A673 (cell line): ENCODE results near the gene DGKD. TPM values are rescaled to one million over a fixed set of nuclear protein-coding genes. Genes with fewer than 3 reads are reported as not detected.

Experiments
- BruUV-seq: library from RNA; stranded (reverse); fragments of 400-500 nt; replicated peaks from 2 replicates; lab custom pipeline; 2021; lab: Mats Ljungman, UMichigan
- CTCF ChIA-PET: fragments of 300-600 bp; sonication (Branson Sonifier 250); formaldehyde crosslinking; loops from one replicate; lab custom pipeline; 2022; ENCODE audit warnings: antibody characterized with exemption; lab: Charles Lee
- POLR2A ChIA-PET: fragments of 300-600 bp; sonication (Branson Sonifier 250); formaldehyde crosslinking; loops from one replicate; lab custom pipeline; 2022; ENCODE audit warnings: antibody characterized with exemption; ENCODE audit not compliant: low non-redundant PET; lab: Charles Lee
- DNase-seq: peaks from one replicate; pipeline ENCODE4 v3.0.0-alpha.2; 2015; ENCODE audit warnings: low spot score
- H3K27ac ChIP-seq: fragments of 200-600 bp; sonication (generic); 2 replicates; pipeline ENCODE4 v1.5.1; 2016; ENCODE audit warnings: mixed run types, low read depth, mild to moderate bottlenecking, mixed read lengths, antibody characterized with exemption, low read length; ENCODE audit not compliant: poor library complexity, severe bottlenecking
- H3K27me3 ChIP-seq: fragments of 200-600 bp; sonication (generic); replicated peaks from 2 replicates; pipeline ENCODE4 v1.6.1; 2017; ENCODE audit warnings: mixed run types, low read depth, mild to moderate bottlenecking, mixed read lengths, antibody characterized with exemption, low read length; ENCODE audit not compliant: insufficient read depth, poor library complexity
- H3K36me3 ChIP-seq: fragments of 200-600 bp; sonication (generic); 2 replicates; pipeline ENCODE4 v1.6.1; 2016; ENCODE audit warnings: mixed run types, mild to moderate bottlenecking, mixed read lengths, antibody characterized with exemption, low read length; ENCODE audit not compliant: insufficient read depth, poor library complexity, severe bottlenecking
- H3K4me1 ChIP-seq: fragments of 200-600 bp; sonication (generic); 2 replicates; pipeline ENCODE4 v1.6.1; 2017; ENCODE audit warnings: mixed run types, mild to moderate bottlenecking, mixed read lengths, antibody characterized with exemption, low read length; ENCODE audit not compliant: insufficient read depth, poor library complexity, severe bottlenecking
- H3K4me3 ChIP-seq: fragments of 200-600 bp; sonication (generic); 2 replicates; pipeline ENCODE4 v1.5.1; 2016; ENCODE audit warnings: low read depth, mixed run types, mild to moderate bottlenecking, mixed read lengths, low read length; ENCODE audit not compliant: poor library complexity, severe bottlenecking
- H3K9me3 ChIP-seq: fragments of 200-600 bp; sonication (generic); 2 replicates; pipeline ENCODE4 v1.6.1; 2016; ENCODE audit warnings: mixed run types, low read depth, mild to moderate bottlenecking, mixed read lengths, antibody characterized with exemption, low read length; ENCODE audit not compliant: poor library complexity, severe bottlenecking
- CTCF ChIP-seq: fragments of 300-800, 200-600 bp; sonication (generic); conservative IDR thresholded peaks from 2 replicates; pipeline ENCODE4 v1.5.1; 2017; ENCODE audit warnings: low read depth, mild to moderate bottlenecking, antibody characterized with exemption, low read length, moderate library complexity, mixed read lengths
- EZH2 ChIP-seq: fragments of 200-600 bp; sonication (generic); IDR thresholded peaks from 2 replicates; pipeline ENCODE4 v1.6.1; 2017; ENCODE audit warnings: borderline replicate concordance, low read depth, mild to moderate bottlenecking, mixed read lengths, antibody characterized with exemption, low read length; ENCODE audit not compliant: poor library complexity, severe bottlenecking
- intact Hi-C: fragments of 100-400 bp; cut with micrococcal nuclease; formaldehyde crosslinking; loops from one replicate; pipeline ENCODE4 v1.10.0; 2022; ENCODE audit not compliant: unreplicated experiment
- total RNA-seq: library from RNA; stranded (reverse); gene quantifications from 2 replicates; pipeline ENCODE4 v1.2.3, GENCODE V29; 2021

The DGKD gene
- total RNA-seq, 1 experiment from 2014 or later, result 128 TPM

DNA sequence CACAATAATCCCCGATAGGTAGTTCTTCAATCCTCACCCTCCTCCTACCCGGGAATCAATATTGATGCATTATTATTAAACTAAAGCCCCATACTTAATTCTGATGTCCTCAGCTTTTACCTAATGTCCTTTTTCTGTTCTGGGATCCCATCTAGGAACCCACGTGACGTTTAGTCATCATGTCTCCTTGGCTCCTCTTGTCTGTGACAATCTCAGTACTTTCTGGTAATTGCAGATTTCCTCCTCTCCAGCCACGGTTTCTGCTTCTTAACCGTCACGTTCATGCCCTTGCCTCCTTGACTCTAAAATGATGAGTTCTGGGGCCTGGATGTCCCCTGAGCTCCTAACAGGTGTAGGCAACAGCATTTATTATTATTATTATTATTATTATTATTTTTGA is 2.9 kb upstream of the DGKD start:
- Histone ChIP-seq H3K36me3 (no peaks in the 10 kb centered on the region), H3K27me3 (no peaks in the 10 kb centered on the region), H3K27ac (no peak overlapping the region), H3K4me3 (no peak overlapping the region), H3K4me1 (peaks cover 27% of the 10 kb centered on the region), H3K9me3 (no peaks in the 10 kb centered on the region)
- peak; percentile 76 for DNase-seq
- ChIA-PET CTCF (no interaction called here), POLR2A (no interaction called here)
- TF ChIP-seq CTCF (no peak), EZH2 (no peak)
- BruUV-seq, result no TSS peak
- intact Hi-C loops, result loop anchor here (2.0 kb wide), 1 partner anchor 21 kb away; no protein-coding TSS in a partner anchor

GRCh38 chr2:233352141-233352842 is 2.0 kb upstream of the DGKD start:
- no peaks in the 10 kb centered on the region for H3K36me3 ChIP-seq
- H3K27me3 ChIP-seq, result no peaks in the 10 kb centered on the region
- POLR2A ChIA-PET, result no interaction called here
- no peak overlapping the region for H3K27ac ChIP-seq
- no peaks in the 10 kb centered on the region for H3K9me3 ChIP-seq
- DNase-seq, result no peak
- no peak for TF ChIP-seq CTCF
- no peak for TF ChIP-seq EZH2
- peaks cover 31% of the 10 kb centered on the region for H3K4me1 ChIP-seq
- CTCF ChIA-PET, result no interaction called here
- H3K4me3 ChIP-seq, result no peak overlapping the region
- intact Hi-C loops, result no loop called here
- no TSS peak for BruUV-seq

- Histone ChIP-seq H3K9me3 (no peaks in the 10 kb centered on the region), H3K4me1 (peaks cover 41% of the 10 kb centered on the region), H3K27me3 (no peaks in the 10 kb centered on the region), H3K36me3 (peaks cover 2% of the 10 kb centered on the region), H3K4me3 (peak overlapping the region; percentile 61), H3K27ac (peak overlapping the region; percentile 78)
- no peak for TF ChIP-seq CTCF
- no peak for TF ChIP-seq EZH2
- ChIA-PET POLR2A (interaction anchor here (0.6 kb wide), 1 partner anchor 711 kb away, joined by 6 read pairs; no protein-coding TSS in a partner anchor), CTCF (interaction anchor here (0.6 to 0.7 kb wide), 3 partner anchors 90 to 544 kb away, joined by 3 to 8 read pairs (median 3); no protein-coding TSS in a partner anchor)
- no peak for DNase-seq
- intact Hi-C loops, result no loop called here
- no TSS peak for BruUV-seq
Observed at GRCh38 chr2:233353101-233353768, 1.1 kb upstream of the DGKD start.
